GM18867 (cell line): Measurements from ENCODE around the gene PET100.

Experiments used
- ATAC-seq: cut with Tn5 transposase; IDR thresholded peaks from one replicate; pipeline ENCODE4 v1.9.1; 2021; ENCODE audit warnings: mild to moderate bottlenecking, moderate library complexity; ENCODE audit not compliant: unreplicated experiment

The PET100 gene

DNA sequence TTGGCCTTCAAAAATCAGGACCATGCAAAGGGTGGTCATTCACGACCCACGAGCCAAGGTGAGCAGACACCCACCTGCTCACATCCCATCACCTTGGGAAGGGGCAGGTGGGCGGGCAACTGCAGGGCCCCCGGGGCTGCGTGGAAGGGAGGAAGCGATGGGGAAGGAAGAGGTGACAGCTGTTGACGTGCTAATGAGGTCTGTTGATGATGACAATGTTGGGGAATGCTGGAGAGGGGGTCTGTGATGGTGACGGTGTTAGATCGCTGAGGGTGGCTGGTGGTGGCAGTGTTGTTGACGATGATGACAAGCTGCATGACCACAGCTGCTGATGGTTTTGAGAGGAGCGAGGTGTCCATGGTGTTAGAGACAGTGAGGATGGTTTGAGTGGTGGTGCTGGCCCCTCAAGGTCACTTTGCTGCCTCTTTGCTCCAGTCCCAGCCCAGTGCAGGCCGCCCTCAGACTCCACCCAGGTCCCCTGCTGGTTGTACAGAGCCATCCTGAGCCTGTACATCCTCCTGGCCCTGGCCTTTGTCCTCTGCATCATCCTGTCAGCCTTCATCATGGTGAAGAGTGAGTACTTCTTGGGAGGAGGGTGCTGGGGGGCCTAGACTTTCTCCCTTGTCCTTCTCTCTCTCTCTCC lies 48.2 kb downstream of the PET100 start:
- no peak for ATAC-seq

GRCh38 chr19:7678971-7679751 lies 49.6 kb downstream of the PET100 start:
- ATAC-seq: peak; percentile 40

- no peak for ATAC-seq
Observed at GRCh38 chr19:7679771-7680605, 50.4 kb downstream of the PET100 start.

DNA sequence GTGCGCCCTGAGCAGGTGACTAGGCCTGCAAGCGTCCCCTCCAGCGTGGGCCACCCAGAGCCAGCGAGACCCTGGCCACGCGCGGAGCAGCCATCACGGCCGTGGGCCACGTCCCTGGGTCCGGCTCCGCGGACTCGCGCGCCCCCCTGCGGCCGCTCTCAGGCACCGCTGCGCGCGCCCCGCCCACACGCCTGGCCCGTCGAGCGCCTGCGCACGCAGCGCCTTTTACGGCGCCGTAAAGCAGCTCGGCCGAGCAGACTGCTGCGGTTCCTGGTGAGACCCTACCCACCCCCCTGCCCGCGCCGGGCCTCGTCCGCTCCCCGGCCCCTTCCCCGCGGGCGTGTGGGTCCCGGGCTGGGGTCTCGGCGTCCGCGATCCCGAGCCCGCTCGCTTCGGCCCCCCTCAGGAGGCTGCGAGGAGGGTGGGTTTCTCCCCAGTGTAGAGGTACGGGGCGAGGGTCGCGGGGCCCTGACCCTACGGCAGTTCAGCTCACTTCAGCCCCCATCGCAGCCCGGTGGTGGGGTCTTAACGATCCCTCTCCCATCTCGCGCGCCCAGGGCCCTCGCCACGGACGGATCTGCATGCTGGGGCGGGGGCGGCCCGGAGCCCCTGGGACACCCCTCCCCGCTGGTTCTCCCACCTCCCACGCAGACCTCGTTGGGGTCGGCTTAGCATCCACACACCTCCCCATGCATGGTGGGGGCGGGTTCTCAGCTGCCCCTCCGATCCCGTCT lies 51.2 kb downstream of the PET100 start, which contains the start of gene TRAPPC5:
Gene TRAPPC5 (plus strand): TSS at position 228 of the 734 bp plus-strand sequence. CDS start 1,421 bp downstream, outside the sequence.
- ATAC-seq: peak; percentile 64
